M059J (cell line): ENCODE data around the gene VARS2. TPM values are rescaled to one million over a fixed set of nuclear protein-coding genes. Genes with fewer than 3 reads are reported as not detected.

Experiments
- DNase-seq: peaks from one replicate; pipeline ENCODE4 v3.0.0-alpha.2; 2012; ENCODE audit warnings: low read depth
- total RNA-seq: library from RNA; depleted of rRNA; stranded (reverse); fragments of >200 nt; shearing (Covaris generic); gene quantifications from 2 replicates; pipeline ENCODE4 v1.2.3, GENCODE V29; 2014

VARS2 gene
- total RNA-seq, 1 experiment from 2014 or later = 7.4 TPM

DNA sequence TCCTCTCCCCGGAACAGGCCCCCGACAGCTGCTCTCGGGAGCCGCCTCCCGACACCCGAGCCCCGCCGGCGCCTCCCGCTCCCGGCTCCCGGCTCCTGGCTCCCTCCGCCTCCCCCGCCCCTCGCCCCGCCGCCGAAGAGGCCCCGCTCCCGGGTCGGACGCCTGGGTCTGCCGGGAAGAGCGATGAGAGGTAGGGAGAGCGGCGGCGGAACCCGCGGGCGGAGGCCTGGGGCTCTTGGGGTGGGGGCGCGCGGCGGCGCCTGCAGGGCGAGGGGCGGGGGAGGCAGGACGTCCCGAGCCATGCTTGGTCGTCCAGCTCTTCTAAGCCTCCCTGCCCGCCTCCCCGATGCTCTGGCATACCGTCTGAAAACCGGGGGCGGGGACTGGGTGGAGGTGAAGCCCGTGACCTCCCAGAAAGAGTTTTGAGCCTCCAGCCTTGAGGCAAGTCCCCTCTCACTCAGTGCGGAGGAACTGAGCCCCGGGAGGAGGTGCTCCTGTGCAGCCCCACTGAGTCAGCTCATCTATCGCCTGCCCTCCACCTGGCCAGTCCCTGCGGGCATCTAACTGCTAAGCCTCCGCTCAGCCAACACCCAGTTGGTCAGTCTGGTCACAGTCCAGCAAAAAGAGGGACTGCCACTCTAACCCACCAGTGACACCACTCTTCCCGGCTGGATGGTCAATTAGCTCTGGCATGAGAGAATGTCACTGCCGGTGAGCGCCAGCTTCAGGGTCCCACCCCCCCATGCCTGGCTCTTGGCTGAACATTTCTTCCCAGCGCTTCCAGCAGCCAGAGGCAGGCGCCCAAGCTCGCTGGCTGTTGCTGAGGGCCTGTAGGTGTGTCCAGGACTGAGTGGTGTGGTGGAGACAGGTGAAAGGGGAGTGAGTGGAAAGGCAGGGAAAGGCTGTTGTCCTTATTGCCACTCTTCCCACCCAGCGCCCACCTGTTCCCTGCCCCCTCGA is 29.2 kb upstream of the VARS2 start:
- DNase-seq = peak; percentile 89

DNA sequence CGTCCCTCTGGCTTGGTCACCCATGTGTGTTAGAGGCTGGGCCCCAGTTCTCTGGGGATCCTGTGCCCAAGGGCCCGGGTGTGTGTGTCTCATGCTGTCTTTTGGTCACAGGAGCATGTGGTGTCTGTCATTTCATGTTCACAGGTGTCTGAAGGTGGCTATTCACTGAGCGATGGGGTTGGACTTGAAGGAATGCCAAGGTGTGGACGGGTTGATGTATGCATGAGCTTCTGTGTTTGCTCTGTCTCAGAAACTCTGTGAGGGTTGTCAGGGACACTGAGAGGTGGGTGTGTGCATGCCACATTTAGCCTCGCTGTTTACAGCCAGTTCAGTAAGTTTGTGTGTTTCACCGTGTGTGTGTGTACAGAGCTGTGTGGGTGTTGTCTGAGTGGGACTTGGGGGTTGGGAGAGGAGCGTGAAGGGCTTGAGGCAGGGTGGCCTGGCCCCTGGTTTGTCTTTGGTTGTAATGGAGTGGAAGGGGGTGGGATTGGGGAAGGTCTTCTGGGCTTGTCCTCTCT is 28.5 kb upstream of the VARS2 start:
- peak; percentile 77 for DNase-seq

DNA sequence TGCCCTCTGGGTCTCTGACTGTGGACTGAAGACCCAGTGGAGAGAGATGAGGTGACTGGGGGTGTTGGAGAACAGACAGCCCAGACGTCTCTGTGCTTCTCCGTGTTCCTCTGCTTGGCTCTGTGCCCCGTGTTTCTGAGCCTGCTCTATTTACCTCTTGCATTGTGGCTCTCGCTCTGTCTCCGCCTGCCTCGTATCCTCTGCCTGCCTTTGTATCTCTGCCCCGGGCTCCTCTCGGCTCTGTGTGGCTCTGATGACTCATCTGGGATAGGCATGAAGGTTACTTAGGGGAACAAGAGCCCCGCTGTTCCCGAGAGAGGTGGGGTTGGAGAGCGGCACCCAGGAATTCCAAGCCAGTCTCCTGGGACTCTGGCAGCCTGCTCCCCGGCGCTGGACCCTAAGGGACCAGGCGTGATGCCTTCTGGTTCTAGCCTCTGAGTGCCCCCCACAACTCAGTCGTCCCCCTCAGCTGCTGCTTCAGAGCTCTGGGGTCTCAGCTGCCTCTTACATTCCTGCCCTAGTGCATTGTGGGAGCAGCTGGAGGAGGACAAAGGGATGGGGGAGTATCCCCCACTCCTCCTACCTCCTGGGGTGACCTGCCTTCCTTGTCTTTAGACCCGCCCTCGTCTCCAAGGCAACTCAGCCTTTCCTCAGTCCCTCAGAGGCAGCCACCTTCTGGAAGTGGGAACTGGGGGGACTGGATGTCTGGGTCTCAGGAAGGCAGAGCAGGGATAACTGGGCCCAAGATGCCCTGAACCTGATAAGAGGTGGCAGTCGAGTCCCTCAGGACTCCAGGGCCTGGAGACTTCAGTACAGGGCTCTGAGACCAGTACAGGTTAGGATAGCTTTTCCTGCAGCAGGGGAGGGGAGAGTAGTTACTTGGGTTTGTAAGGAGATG is 27.8 kb upstream of the VARS2 start:
- peak; percentile 100 for DNase-seq

DNA sequence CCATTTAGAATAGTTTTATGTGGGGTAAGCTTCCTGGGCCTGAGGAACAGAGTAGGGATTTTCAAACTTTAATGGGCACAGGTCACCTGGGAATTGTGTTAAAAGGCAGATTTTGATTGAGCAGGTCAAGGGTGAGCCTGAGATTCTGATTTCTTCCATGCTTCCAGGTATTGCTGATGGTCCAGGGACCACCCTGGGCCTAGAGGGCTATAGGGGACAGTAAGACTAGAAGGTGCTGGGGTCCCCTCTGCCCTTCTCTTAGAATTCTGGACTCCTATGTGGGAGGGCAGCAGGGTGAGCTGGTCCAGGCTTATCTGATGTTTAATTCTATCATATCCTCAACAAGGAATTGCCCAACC is 27.2 kb upstream of the VARS2 start:
- no peak for DNase-seq

DNA sequence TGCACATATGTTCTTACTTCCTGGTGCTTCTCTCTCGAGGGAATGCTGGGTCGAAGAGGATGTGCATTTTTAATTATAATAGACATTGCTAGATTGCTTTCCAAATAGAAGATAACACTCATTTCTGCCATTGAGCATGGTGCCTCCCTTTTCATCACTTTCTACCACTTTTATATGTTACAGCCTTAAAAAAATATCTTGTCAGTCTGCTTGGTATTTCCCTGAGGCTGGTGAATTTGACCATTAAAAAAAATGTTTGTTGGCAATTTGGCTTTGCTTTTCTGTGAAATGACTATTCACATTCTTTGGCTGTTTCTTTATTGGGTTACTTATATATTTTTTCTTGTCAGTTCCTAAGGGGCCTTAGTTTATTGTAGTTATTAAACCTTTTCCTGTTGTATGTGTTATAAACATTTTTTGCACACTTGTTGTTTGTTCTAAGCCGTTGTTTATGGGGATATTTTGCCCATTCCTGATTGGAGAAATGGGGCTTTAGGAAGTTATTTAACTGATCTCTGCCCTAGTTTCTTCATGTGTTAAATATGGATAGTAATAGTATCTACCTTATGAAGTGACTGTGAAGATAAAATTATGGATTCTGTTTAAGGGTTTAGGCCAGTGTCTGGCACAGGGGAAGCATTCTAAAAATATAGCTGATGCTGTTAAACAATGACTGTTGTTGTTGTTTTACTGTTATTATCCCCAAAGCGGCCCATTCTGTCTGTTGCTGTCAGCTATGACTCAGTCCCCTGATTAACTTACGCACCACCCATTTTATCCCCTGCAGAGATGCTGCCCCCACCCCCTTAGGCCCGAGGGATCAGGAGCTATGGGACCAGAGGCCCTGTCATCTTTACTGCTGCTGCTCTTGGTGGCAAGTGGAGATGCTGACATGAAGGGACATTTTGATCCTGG is 25.9 kb upstream of the VARS2 start:
- DNase-seq = peak; percentile 92

DNA sequence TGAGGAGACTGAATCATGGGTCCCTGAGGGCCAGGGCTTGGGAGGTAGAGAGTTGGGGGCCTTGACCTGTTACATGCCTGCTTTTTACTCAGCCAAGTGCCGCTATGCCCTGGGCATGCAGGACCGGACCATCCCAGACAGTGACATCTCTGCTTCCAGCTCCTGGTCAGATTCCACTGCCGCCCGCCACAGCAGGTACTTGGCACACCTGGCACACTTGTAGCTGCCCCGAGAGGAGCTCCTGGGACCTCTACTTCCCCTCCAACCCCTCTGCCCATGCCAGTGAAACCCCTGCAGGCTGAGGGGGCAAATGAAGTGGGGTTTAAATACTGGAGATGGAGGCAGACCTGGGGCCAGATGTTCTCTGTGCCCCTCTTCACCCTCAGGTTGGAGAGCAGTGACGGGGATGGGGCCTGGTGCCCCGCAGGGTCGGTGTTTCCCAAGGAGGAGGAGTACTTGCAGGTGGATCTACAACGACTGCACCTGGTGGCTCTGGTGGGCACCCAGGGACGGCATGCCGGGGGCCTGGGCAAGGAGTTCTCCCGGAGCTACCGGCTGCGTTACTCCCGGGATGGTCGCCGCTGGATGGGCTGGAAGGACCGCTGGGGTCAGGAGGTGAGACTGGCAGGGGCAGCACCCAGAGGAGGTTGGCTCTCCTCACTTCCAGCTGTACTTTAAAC is 25.1 kb upstream of the VARS2 start:
- DNase-seq = no peak

DNA sequence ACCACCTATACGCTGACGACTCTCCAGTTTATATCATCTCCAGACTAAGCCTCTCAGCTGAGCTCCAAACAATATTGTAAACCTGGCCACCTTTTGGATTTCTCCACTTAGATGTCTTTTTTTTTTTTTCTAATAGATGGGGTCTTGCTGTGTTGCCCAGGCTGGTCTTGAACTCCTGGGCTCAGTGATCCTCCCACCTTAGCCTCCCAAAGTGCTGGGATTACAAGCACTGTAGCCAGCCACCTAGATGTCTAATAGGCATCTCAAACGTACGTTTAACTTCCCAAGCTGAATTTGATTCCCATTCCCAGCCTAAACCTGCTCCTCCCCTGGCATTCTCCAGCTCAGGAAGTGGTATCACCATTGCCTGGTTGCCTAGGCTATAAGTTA is 24.5 kb upstream of the VARS2 start:
- no peak for DNase-seq

DNA sequence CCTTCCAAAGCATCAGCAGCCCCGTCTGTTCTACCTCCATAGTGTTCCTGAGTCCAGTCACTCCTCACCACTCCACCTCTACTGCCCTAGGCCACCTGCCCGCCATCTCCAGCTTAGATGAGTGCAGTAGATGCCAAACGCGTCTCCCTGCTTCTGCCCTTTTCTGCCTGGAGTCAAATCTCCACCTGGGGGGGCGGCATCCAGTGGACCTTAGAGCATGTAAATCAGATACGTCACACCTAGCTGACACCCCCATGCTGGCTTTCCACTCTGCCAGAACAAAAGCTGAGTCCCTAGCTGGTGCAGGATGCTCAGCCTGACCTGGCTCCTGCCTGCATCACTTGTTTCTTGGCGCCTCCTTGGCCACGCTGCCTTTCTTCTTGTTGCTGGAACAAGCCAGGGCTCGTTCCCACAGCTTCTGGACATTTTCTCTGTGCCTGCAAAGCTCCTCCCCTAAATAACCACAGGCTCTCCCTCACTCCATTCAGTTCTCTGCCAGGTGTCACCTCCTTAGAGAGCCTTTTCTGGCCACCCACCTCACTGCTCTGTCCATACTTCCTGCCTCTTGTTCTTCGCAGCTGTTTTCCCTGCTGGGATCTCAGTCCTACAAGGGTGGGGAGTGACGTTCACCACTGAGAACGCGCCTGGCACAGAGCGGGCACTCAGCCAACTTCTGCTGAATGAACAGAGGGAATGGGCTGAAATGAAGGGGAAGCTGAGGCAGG is 24.0 kb upstream of the VARS2 start:
- DNase-seq = no peak

DNA sequence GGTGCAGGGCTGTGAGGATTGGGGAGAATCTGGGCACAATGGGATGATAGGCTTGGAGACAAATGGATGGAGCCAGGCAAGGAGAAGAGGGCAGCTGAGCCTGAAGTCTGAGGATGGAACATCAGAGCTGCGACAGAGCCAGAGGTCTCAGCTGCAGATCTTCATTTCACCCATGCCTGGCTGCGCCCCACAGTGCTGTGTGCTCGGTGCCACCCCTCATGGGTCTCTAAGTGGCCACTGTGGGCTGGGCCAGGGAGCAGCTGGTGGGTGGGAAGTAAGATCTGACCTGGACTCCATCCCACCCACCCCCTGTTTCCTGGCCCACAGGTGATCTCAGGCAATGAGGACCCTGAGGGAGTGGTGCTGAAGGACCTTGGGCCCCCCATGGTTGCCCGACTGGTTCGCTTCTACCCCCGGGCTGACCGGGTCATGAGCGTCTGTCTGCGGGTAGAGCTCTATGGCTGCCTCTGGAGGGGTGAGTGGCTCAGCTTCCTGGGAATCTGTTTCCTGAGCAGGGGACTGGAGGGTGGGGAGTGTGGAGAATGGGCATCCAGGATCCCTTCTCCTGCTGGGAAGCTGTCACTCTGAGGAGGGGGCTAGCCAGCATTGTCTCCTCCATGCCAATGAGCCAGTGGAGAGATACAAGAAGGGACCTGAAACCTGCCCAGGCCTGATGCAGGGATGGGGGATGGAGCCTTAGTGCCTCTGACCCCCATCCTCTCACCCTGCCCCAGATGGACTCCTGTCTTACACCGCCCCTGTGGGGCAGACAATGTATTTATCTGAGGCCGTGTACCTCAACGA is 23.2 kb upstream of the VARS2 start:
- DNase-seq = no peak

DNA sequence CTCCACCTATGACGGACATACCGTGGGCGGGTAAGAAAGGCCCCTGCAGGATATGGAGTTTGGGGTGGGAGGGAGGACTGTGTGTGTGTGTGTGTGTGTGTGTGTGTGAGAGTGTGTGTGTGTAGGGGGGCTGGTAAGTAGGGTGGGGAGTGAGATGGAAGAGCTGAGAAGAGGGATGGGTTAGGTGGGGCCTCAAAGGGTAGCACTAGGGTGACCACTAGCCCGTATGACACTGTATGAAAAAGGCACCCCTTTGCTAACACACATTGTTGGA is 22.7 kb upstream of the VARS2 start:
- no peak for DNase-seq

DNA sequence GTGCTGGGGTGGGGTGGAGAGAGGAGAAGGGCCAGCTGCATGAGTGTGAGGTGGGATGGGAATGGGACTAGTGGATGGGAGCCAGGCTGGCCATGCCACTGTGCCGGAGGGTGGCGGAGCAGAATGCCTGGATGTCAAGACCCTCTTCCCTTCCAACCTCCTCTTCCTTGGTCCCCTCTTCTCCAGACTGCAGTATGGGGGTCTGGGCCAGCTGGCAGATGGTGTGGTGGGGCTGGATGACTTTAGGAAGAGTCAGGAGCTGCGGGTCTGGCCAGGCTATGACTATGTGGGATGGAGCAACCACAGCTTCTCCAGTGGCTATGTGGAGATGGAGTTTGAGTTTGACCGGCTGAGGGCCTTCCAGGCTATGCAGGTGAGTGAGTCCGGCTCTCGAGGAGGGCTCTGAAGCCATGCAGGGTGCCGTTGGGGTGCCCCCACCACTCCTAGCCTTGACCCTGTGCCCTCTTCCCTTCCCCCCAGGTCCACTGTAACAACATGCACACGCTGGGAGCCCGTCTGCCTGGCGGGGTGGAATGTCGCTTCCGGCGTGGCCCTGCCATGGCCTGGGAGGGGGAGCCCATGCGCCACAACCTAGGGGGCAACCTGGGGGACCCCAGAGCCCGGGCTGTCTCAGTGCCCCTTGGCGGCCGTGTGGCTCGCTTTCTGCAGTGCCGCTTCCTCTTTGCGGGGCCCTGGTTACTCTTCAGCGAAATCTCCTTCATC is 22.1 kb upstream of the VARS2 start:
- no peak for DNase-seq

DNA sequence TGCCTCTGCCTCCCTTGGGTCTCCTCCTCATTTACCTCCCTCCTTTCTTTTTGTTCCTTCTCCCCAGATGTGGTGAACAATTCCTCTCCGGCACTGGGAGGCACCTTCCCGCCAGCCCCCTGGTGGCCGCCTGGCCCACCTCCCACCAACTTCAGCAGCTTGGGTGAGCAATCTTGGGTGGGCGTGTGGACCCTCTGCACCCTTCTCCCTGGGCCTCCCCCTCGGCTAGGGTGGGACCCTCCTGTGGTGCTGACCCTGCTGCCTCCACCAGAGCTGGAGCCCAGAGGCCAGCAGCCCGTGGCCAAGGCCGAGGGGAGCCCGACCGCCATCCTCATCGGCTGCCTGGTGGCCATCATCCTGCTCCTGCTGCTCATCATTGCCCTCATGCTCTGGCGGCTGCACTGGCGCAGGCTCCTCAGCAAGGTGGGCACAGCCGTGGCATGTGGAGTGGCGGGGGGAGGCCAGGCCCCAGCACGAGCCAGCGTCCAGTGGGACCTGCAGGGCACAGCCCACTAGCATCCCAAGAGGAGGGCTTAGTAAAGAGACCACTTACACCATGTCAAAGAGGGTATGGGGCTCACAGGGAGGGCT is 20.9 kb upstream of the VARS2 start:
- no peak for DNase-seq

DNA sequence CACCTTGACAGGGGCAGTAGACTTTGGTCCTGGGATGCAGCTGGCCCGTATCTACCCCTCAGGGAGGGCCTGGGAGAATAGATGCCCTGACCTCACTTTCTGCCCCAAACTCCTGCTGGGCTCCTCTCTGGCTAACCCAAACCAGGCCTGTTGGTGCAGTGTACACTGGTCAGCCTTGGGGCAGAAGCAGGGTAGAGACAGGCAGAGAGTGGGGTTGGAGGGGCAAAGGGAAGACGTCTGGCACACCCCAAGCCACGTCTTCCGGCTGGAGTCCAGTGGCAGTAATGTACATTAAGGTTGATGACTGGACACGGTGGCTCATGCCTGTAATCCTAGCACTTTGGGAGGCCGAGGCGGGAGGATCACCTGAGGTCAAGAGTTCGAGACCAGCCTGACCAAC is 20.4 kb upstream of the VARS2 start:
- DNase-seq = no peak

DNA sequence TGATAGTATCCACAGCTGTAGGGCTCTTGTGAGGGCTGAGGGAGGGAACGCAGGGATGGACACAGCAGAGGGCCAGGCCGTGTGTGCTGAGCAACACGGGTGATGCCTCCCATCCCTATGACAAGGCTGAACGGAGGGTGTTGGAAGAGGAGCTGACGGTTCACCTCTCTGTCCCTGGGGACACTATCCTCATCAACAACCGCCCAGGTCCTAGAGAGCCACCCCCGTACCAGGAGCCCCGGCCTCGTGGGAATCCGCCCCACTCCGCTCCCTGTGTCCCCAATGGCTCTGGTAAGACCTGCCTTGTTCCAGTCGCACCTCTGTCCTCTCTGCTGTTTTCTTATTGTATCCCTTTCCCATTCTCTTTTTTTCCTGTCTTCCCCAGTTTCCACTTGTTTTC is 19.7 kb upstream of the VARS2 start:
- DNase-seq = no peak

DNA sequence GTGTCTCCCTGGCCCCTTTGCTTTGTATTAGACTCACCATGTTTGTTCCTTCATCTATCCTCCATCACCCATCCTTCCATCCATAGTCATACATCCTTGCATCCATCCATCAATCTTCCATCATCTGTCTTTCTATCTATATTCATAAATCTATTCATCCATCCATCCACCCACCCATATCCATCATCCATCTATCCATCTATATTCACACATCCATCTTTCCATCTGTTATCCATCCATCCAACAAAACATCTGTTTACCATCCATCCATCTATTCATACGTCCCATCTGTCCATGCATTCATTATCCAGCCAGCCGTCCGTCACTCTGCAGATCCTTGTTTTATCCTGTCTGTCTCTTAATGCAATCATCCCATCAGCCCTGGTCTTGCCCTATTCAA is 19.1 kb upstream of the VARS2 start:
- no peak for DNase-seq

DNA sequence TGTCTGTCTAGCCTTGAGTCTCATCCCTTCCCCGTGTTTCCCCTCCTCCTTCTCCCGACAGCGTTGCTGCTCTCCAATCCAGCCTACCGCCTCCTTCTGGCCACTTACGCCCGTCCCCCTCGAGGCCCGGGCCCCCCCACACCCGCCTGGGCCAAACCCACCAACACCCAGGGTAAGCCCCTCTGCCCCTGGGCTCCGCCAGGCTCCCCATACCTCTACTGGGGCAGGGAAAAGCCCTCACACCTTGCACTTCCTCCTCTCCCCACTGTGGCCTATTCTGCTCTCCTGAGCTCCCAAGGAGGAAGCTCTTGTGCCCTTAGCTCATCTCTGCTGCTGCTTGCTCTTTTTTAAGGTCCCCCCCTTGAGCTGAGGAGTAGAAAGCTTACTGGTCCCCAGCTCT is 18.7 kb upstream of the VARS2 start:
- no peak for DNase-seq

DNA sequence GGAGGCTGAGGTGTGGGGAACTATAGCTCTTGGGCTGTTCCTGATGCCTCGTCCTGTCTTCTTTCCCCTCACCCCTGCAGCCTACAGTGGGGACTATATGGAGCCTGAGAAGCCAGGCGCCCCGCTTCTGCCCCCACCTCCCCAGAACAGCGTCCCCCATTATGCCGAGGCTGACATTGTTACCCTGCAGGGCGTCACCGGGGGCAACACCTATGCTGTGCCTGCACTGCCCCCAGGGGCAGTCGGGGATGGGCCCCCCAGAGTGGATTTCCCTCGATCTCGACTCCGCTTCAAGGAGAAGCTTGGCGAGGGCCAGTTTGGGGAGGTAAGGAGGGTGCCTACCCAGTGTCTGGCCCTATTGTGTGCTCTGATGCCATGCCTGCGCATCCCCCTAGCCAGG is 17.5 kb upstream of the VARS2 start:
- no peak for DNase-seq

DNA sequence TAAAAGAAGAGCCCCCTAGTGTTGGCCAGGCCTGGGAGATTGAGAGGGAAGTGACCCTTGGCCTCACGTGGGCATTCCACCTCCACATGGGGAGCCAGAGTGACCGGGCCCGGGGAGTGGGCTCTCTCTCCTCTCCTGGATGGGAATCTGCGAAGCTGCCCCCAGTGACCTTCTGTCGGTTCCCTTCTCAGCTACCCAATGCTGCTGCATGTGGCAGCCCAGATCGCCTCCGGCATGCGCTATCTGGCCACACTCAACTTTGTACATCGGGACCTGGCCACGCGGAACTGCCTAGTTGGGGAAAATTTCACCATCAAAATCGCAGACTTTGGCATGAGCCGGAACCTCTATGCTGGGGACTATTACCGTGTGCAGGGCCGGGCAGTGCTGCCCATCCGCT is 16.2 kb upstream of the VARS2 start:
- DNase-seq = no peak
